Activated naive CD8-positive, alpha-beta T cell treated with anti-CD3 and anti-CD28 coated beads, Interleukin-2, amount 10 ng/mL, durations not matched to agents 7 days and 5 days (primary cell): ENCODE results near the gene C11orf98. TPM values are rescaled to one million over a fixed set of nuclear protein-coding genes. Genes with fewer than 3 reads are reported as not detected.
"Not testable (repeated sequence)": the region's sequence is repeated elsewhere in the genome, so short reads cannot be mapped to it uniquely, and the experiment has no call there.

Source experiments
- ATAC-seq: fragments of 150-1000 bp; cut with Tn5 transposase; one replicate; pipeline ENCODE4 v1.10.0; 2021; ENCODE audit warnings: low read depth, moderate library complexity
- POLR2A ChIA-PET: fragments of 350-600 bp; sonication (Branson Sonifier 250); formaldehyde crosslinking; loops from one replicate; lab custom pipeline; 2021; ENCODE audit warnings: antibody characterized with exemption; lab: Charles Lee
- DNase-seq: peaks from one replicate; pipeline ENCODE4 v3.0.0; 2021
- H3K27ac Mint-ChIP-seq: one replicate; pipeline ENCODE4 v1.8.0; 2022; ENCODE audit warnings: mild to moderate bottlenecking, mixed read lengths
- H3K27me3 Mint-ChIP-seq: one replicate; pipeline ENCODE4 v1.8.0; 2022; ENCODE audit warnings: mild to moderate bottlenecking, moderate library complexity, mixed read lengths
- H3K36me3 Mint-ChIP-seq: one replicate; pipeline ENCODE4 v1.8.0; 2021; ENCODE audit warnings: mild to moderate bottlenecking, mixed read lengths
- H3K4me1 Mint-ChIP-seq: one replicate; pipeline ENCODE4 v1.8.0; 2021; ENCODE audit warnings: mixed read lengths
- H3K4me3 Mint-ChIP-seq: one replicate; pipeline ENCODE4 v1.8.0; 2022; ENCODE audit warnings: mild to moderate bottlenecking, moderate library complexity, mixed read lengths
- H3K9me3 Mint-ChIP-seq: one replicate; pipeline ENCODE4 v1.8.0; 2021; ENCODE audit warnings: mixed read lengths
- total RNA-seq, 2 experiments: library from RNA; stranded (reverse); gene quantifications; one replicate each; pipeline ENCODE4 v1.2.3, GENCODE V29; 2021

Gene C11orf98
- total RNA-seq, 2 experiments from 2014 or later = 99.9 to 104 TPM

- POLR2A ChIA-PET = interaction anchor here (0.6 to 7.3 kb wide), 19 partner anchors 9 to 195 kb away, joined by 3 to 76 read pairs (median 7); partner anchors contain the start of genes B3GAT3, C11orf98, CSKMT and EEF1G
- H3K36me3 Mint-ChIP-seq = peaks cover 8% of the 10 kb centered on the region
- H3K4me3 Mint-ChIP-seq = peak within 1 kb of the TSS; percentile 99
- H3K27me3 Mint-ChIP-seq = no peaks in the 10 kb centered on the region
- H3K27ac Mint-ChIP-seq = peak within 1 kb of the TSS; percentile 96
- ATAC-seq (peak; percentile 98), DNase-seq (peak; percentile 96)
- H3K9me3 Mint-ChIP-seq = no peaks in the 10 kb centered on the region
- H3K4me1 Mint-ChIP-seq = peaks cover 24% of the 10 kb centered on the region
Measured at GRCh38 chr11:62645946-62646824, 18.8 kb downstream of the C11orf98 start, which contains the start of gene GANAB. GANAB (minus strand) TSS chr11:62646613; CDS start chr11:62646599, 14 bp downstream.

- peaks cover 7% of the 10 kb centered on the region for H3K36me3 Mint-ChIP-seq
- peak overlapping the region; percentile 96 for H3K27ac Mint-ChIP-seq
- no peak for ATAC-seq
Measured at GRCh38 chr11:62645671-62645945, 19.4 kb downstream of the C11orf98 start.

GRCh38 chr11:62644220-62644619 lies 20.8 kb downstream of the C11orf98 start:
- ATAC-seq (no peak), DNase-seq (no peak)
- peak overlapping the region; percentile 39 for H3K4me3 Mint-ChIP-seq
- H3K4me1 Mint-ChIP-seq = peaks cover 38% of the 10 kb centered on the region
- no peaks in the 10 kb centered on the region for H3K27me3 Mint-ChIP-seq
- peaks cover 15% of the 10 kb centered on the region for H3K36me3 Mint-ChIP-seq
- POLR2A ChIA-PET = interaction anchor here (0.7 to 7.3 kb wide), 6 partner anchors 9 to 109 kb away, joined by 3 to 76 read pairs (median 10); partner anchors contain the start of genes B3GAT3, C11orf98, CSKMT and INTS5
- H3K27ac Mint-ChIP-seq = no peak overlapping the region
- H3K9me3 Mint-ChIP-seq = no peaks in the 10 kb centered on the region

More at GRCh38 chr11:62645671-62645945, 19.4 kb downstream of the C11orf98 start:
- DNase-seq = no peak
- H3K27me3 Mint-ChIP-seq = no peaks in the 10 kb centered on the region
- no peaks in the 10 kb centered on the region for H3K9me3 Mint-ChIP-seq
- H3K4me3 Mint-ChIP-seq = peak overlapping the region; percentile 99
- peaks cover 29% of the 10 kb centered on the region for H3K4me1 Mint-ChIP-seq
- POLR2A ChIA-PET = interaction anchor here (0.7 to 7.3 kb wide), 16 partner anchors 8 to 195 kb away, joined by 3 to 76 read pairs (median 10); partner anchors contain the start of genes B3GAT3, C11orf98, CSKMT and EEF1G

- Mint-ChIP-seq H3K4me3 (no peak overlapping the region), H3K9me3 (no peaks in the 10 kb centered on the region), H3K36me3 (peaks cover 54% of the 10 kb centered on the region), H3K27me3 (no peaks in the 10 kb centered on the region), H3K27ac (no peak overlapping the region), H3K4me1 (peaks cover 15% of the 10 kb centered on the region)
- DNase-seq (no peak), ATAC-seq (no peak)
- POLR2A ChIA-PET = interaction anchor here (1.0 to 1.6 kb wide), 3 partner anchors 8 to 13 kb away, joined by 3 to 5 read pairs (median 4); no protein-coding TSS in a partner anchor
Measured at GRCh38 chr11:62632492-62632891, 32.5 kb downstream of the C11orf98 start.

- H3K4me3 Mint-ChIP-seq = no peak overlapping the region
- no peak for DNase-seq
- H3K36me3 Mint-ChIP-seq = peaks cover 31% of the 10 kb centered on the region
- no peaks in the 10 kb centered on the region for H3K27me3 Mint-ChIP-seq
- no peaks in the 10 kb centered on the region for H3K9me3 Mint-ChIP-seq
- peak overlapping the region; percentile 66 for H3K27ac Mint-ChIP-seq
- POLR2A ChIA-PET = interaction anchor here (1.3 kb wide), 1 partner anchor 37 kb away, joined by 3 read pairs; the partner anchor contains the start of genes C11orf98 and CSKMT
- peaks cover 4% of the 10 kb centered on the region for H3K4me1 Mint-ChIP-seq
- ATAC-seq = peak; percentile 40
Measured at GRCh38 chr11:62627713-62628112, 37.3 kb downstream of the C11orf98 start.

- H3K36me3 Mint-ChIP-seq = peaks cover 18% of the 10 kb centered on the region
- peak overlapping the region; percentile 91 for H3K27ac Mint-ChIP-seq
- no peak for DNase-seq
- no peaks in the 10 kb centered on the region for H3K27me3 Mint-ChIP-seq
- peak overlapping the region; percentile 76 for H3K4me3 Mint-ChIP-seq
- POLR2A ChIA-PET = interaction anchor here (0.7 to 5.8 kb wide), 25 partner anchors 9 to 259 kb away, joined by 3 to 48 read pairs (median 7); partner anchors contain the start of genes C11orf98, CSKMT, EEF1G and EML3
- no peak for ATAC-seq
- peaks cover 24% of the 10 kb centered on the region for H3K4me1 Mint-ChIP-seq
- no peaks in the 10 kb centered on the region for H3K9me3 Mint-ChIP-seq
Measured at GRCh38 chr11:62622476-62623089, 42.4 kb downstream of the C11orf98 start.

GRCh38 chr11:62621567-62622470 lies 43.2 kb downstream of the C11orf98 start, which contains the start of gene B3GAT3:
B3GAT3 (minus strand) TSS chr11:62621986; CDS start chr11:62621947, 39 bp downstream.
- peaks cover 21% of the 10 kb centered on the region for H3K36me3 Mint-ChIP-seq
- H3K4me3 Mint-ChIP-seq = peak within 1 kb of the TSS; percentile 93
- H3K27me3 Mint-ChIP-seq = no peaks in the 10 kb centered on the region
- H3K9me3 Mint-ChIP-seq = no peaks in the 10 kb centered on the region
- H3K4me1 Mint-ChIP-seq = peaks cover 24% of the 10 kb centered on the region
- peak within 1 kb of the TSS; percentile 99 for H3K27ac Mint-ChIP-seq
- ATAC-seq (peak; percentile 87), DNase-seq (peak; percentile 94)
- POLR2A ChIA-PET = interaction anchor here (0.6 to 5.8 kb wide), 29 partner anchors 10 to 259 kb away, joined by 3 to 48 read pairs (median 5); partner anchors contain the start of genes C11orf98, CSKMT, EEF1G and EML3

GRCh38 chr11:62621027-62621566 lies 43.9 kb downstream of the C11orf98 start:
- peak overlapping the region; percentile 99 for H3K27ac Mint-ChIP-seq
- ATAC-seq = no peak
- H3K9me3 Mint-ChIP-seq = no peaks in the 10 kb centered on the region
- no peak for DNase-seq
- H3K36me3 Mint-ChIP-seq = peaks cover 21% of the 10 kb centered on the region
- peaks cover 24% of the 10 kb centered on the region for H3K4me1 Mint-ChIP-seq
- POLR2A ChIA-PET = interaction anchor here (0.6 to 5.8 kb wide), 23 partner anchors 9 to 248 kb away, joined by 3 to 48 read pairs (median 9); partner anchors contain the start of genes C11orf98, CSKMT, EML3 and GANAB
- H3K4me3 Mint-ChIP-seq = peak overlapping the region; percentile 93
- no peaks in the 10 kb centered on the region for H3K27me3 Mint-ChIP-seq

- not testable (repeated sequence) for H3K9me3 Mint-ChIP-seq, H3K4me3 Mint-ChIP-seq, DNase-seq, ATAC-seq, H3K27ac Mint-ChIP-seq, H3K27me3 Mint-ChIP-seq
- POLR2A ChIA-PET = interaction anchor here (0.7 kb wide), 1 partner anchor 21 kb away, joined by 4 read pairs; no protein-coding TSS in a partner anchor
- Mint-ChIP-seq H3K36me3 (peaks cover 16% of the 10 kb centered on the region), H3K4me1 (peaks cover 32% of the 10 kb centered on the region)
Measured at GRCh38 chr11:62616957-62617356, 48.1 kb downstream of the C11orf98 start.

- Mint-ChIP-seq H3K4me3 (no peak overlapping the region), H3K27me3 (no peaks in the 10 kb centered on the region), H3K9me3 (no peaks in the 10 kb centered on the region), H3K27ac (no peak overlapping the region), H3K4me1 (peaks cover 30% of the 10 kb centered on the region), H3K36me3 (peaks cover 11% of the 10 kb centered on the region)
- no peak for DNase-seq
- no peak for ATAC-seq
- POLR2A ChIA-PET = interaction anchor here (1.1 kb wide), 1 partner anchor 25 kb away, joined by 6 read pairs; no protein-coding TSS in a partner anchor
Measured at GRCh38 chr11:62615521-62615920, 49.5 kb downstream of the C11orf98 start.

GRCh38 chr11:62614275-62614674 lies 50.7 kb downstream of the C11orf98 start:
- Mint-ChIP-seq H3K4me1 (peaks cover 36% of the 10 kb centered on the region), H3K36me3 (peaks cover 11% of the 10 kb centered on the region), H3K27me3 (no peaks in the 10 kb centered on the region), H3K4me3 (no peak overlapping the region), H3K27ac (peak overlapping the region; percentile 84), H3K9me3 (no peaks in the 10 kb centered on the region)
- DNase-seq = no peak
- ATAC-seq = no peak
- POLR2A ChIA-PET = interaction anchor here (1.7 to 5.0 kb wide), 5 partner anchors 7 to 58 kb away, joined by 6 to 50 read pairs (median 30); partner anchors contain the start of genes B3GAT3, C11orf98, CSKMT and INTS5
